ENCODE data around the gene ESAM.
"Not testable (repeated sequence)": the region's sequence is repeated elsewhere in the genome, so short reads cannot be mapped to it uniquely, and the experiment has no call there.

The ESAM gene

GRCh38 chr11:124776865-124777645, 15.0 kb upstream of the ESAM start:
- DNase-seq (ENCODE audit: low read depth, low spot score), result no peak

DNA sequence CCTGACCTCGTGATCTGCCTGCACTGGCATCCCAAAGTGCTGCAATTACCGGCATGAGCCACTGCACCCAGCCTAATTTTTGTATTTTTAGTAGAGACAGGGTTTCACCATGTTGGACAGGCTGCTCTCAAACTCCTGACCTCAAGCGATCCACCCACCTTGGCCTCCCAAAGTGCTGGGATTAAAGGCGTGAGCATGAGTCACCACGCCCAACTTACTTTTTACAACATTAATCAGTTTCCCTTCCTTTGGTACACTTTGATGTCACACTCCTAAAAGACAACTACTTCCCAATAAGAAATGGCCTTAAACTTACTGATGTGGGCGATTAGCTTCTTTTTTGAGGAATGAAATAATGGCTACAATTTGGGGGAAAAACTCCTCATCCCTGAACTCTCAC, 8.9 kb upstream of the ESAM start:
- not testable (repeated sequence) for DNase-seq (ENCODE audit: low read depth, low spot score)

GRCh38 chr11:124769806-124770774, 8.0 kb upstream of the ESAM start:
- no peak for DNase-seq (ENCODE audit: low read depth, low spot score)

- DNase-seq (ENCODE audit: low read depth, low spot score), result no peak
Observed at GRCh38 chr11:124768914-124769313, 6.8 kb upstream of the ESAM start.

DNA sequence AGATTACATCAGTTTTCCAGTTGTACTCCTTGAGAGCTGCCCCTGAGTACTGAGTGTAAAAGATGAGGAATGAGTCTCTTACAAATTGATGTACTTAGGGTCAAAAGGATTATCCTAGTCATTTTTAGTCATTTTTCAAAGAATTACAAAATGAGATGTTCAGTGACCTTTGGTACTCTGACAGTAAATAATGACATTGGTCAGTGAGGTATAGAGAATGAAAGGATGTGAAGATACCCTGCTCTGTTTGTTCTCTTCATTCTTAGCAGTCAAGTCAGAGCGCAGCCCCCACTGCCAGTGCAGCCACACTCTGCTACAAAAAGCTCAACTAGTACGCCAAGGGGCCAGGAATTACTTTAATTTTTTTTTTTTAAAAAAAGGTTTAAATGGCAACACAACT, 4.1 kb upstream of the ESAM start:
- DNase-seq (ENCODE audit: low read depth, low spot score), result no peak

GRCh38 chr11:124763156-124763947, 1.3 kb upstream of the ESAM start:
- peak; percentile 71 for DNase-seq (ENCODE audit: low read depth, low spot score)

DNA sequence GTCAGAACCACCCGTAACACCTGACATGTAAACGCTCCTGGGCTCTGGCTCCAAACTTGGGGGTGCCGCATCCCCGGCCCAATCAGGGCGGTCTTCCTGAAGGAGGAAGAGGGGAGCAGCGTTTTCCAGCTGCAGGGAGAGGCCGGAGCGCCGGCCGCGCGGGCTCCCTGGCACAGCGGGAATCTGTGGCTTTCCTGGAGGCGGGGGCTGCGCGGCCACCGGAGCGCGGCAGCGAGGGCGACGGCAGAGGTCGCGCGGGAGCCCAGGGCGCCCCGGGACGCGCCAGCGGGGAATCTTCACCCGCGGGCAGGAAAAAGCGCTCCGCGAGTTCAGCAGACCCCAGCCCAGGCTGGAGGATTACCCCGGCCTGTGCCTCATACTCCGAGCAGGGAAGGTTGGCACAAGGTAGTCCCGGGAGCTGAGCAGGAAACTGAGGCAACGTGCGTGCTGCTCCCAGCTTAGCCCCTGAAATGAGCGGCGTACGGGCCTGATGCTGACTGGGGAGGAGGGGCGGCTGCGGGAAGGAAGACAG, 600 bp upstream of the ESAM start:
- DNase-seq (ENCODE audit: low read depth, low spot score), result no peak

DNA sequence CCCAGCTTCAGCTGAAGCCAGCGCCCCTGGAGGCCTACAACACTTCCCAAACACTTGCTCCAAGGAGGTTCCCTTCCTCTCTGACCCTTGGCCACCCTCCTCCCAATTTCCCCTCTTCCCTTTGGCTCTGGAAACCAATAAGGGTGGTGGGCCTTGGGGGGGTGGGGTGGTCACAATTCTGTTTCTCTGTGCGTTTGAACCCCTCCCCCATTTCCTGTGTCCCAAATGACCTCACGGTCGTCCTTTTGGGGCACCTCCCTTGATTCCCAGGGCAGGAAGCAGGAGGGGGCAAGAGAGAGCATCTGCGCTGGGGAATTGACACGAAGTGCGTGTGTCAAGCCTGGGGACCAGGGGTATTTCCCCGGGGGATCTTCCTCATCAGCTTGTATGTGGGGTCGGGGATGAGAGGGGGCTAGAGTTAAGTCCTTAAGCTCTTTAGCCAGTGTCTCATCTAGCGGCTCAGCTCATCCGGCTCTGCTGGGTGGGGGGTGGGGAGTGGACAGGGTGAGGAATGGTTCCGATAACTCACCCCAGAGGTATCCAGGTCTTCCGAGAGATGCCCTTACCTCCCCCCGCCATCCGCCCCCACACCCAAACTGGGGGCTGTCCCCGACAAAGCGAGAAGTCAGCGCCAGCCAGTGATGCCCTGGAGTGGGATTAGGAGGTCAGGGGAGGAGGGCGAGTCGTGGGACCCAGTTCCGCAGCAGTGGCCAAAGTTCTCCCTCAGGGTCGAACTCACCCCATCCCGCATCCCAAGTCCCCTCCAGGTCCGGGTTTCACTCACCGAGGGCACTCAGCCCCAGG, 587 bp downstream of the ESAM start:
- no peak for DNase-seq (ENCODE audit: low read depth, low spot score)

DNA sequence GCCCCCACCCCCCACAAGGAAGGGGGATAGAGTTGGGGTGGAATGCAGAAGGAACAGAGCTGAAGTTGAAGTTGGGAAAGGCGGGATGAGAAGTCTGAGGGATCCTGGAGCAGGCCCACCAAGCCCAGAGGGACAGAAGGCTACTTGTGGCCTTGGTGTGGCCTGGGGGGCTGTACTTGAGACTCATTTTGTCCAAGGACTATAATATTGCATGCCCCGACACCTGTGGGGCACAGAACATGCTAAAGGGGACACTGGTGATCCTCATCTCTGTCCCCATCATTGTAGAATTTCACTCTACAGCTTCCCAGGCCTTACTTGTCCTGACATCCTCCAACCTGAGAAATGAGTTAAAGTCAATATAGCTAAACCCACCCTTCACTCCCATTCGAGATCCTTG, 1.3 kb downstream of the ESAM start:
- no peak for DNase-seq (ENCODE audit: low read depth, low spot score)

DNA sequence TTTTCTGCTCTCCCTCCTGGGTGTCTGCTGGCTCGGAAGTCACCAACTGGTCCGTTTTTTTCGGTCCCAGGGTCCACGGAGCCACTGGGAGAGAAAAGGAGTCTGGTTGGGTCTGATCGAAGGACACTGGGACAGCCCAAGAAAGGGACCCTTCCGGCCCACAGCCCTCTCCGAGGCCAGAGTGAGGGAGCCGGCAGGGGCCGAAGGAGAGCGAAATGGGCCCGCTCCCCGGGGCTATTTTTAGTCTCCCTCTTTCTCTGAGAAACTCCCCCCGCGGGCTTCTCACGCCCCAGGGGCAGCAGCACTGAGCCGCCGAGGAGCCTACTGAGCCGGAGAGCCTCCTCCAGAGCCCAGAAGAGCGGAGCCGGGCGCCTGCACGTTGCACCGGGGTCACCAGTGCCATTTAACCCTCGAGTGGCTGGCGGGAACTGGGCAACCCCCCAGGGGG, 1.9 kb downstream of the ESAM start:
- DNase-seq (ENCODE audit: low read depth, low spot score), result no peak

DNA sequence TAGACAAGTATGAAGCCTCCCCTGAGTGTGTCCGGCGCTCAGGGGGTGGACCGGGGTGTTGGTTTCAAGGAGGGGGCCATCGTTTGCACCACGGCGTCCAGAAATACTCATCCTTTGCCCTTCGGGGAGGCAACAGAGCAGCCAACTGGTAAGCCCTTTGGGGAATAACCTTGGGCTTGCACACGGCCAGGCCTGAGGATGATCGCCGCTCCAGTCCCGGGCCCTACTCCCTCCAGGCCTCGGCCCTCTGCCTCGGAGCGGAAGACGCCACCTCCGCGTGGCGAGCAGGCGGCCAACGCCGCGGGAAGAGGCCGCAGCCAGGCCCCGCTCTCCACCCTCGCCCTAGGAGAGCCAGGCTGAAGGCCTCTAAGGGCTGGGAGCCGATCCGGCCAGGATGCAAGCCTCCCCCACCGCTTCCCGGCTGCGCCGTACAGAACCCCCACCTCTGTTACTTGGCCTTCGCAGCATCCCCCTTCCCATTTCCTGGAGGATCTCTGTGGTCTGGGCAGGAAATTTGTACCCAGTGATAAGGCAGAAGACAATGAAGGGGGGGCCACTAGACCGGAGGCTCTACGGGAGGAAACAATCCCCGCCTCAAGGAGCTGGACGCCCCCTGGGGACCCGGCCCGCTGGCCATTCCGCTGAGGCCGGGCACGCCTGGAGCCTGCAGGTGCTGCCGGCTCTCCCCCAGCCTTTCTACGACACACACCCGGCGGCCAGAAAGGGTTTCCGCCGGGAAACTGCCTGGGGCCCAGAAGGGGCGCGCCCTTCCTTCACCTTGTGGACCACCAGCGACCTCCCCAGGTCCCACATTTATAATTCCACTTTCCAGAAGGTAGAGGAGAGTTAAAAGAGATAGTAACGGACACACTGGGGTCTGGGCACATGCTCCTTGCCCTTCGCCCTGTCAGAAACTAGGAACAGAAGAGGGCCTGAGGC, 2.6 kb downstream of the ESAM start:
- DNase-seq (ENCODE audit: low read depth, low spot score), result no peak

DNA sequence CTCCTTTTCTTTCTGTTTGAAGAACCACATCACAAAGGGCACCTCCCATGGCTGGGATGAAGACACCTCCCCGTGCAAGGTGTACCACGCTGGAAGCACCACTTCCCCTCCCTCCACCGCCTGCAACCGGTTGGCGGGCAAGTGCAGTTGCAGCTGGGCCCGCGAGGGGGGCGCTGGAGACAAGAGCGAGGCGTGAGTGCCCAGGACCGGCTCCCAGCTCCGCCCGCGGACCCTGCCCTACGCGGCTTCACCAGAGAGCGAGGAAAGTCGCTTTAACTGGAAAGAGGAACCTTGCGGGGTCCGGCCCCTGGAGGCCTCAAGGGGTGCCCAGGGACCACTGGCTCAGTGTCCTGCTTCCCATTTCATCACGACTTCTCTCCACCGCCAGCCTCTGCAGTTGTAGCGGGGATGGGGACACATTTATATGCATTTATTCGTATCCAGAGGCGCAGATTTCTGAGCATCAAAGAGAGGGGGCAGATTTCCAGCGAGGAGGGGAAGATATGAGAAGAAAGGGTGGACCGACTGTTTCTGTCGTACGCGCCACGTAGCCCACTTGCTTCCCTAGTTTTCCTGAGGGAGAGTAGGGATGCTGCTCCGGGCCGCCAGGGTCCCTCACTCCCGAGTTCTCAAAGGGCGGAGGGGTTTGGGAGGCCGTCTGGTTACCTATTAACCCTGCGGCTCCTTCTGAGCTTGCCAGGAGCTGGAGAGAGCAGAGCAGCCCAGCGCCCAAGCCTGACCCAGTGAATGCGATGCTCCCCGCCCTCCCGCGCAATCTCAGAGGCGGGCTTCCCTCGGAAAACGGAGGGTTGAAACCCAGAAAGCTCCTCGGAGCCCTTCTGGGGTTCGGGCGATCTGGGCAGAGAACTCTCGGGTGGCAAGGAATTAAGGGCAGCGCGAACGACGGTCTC, 3.5 kb downstream of the ESAM start:
- DNase-seq (ENCODE audit: low read depth, low spot score), result no peak

- no peak for DNase-seq (ENCODE audit: low read depth, low spot score)
Observed at GRCh38 chr11:124757320-124757719, 4.8 kb downstream of the ESAM start.

GRCh38 chr11:124756753-124757227, 5.3 kb downstream of the ESAM start:
- DNase-seq (ENCODE audit: low read depth, low spot score), result no peak

DNA sequence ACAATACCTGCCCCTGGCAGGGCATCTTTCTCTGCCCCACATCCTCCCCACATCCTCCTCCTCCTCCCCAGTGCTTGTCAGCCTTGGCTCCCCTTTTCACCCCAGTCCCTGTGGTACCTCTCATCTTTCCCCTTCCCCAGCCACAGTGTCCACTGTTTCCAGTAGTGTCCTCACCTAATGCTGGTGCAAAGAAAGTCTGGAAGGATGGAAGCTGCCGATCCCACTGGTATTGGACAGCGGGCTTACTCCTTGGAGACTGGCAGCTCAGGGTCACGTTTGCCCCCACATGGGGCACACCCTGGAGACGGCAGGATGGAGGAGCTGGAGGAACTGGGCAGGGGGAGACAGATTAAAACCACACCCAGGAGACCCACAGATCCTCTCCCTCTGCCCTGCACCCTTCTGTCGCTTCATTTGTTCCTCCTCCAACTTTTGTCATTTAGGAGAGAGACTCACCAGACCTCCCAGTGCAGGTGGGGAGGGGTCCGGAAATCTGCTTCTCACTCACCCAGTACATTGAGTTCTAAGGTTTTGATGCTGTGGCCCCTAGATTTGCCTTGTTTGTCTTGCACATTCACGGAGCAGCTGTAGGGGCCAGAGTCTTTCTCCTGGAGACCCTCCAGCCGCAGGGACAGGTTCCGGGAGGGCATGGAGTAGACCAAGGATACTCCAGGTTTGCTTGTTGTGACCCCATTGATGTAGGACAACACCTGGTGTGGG, 5.9 kb downstream of the ESAM start:
- DNase-seq (ENCODE audit: low read depth, low spot score), result no peak

- DNase-seq (ENCODE audit: low read depth, low spot score), result no peak
Observed at GRCh38 chr11:124754710-124755109, 7.4 kb downstream of the ESAM start.

GRCh38 chr11:124754309-124754708, 7.8 kb downstream of the ESAM start:
- no peak for DNase-seq (ENCODE audit: low read depth, low spot score)

DNA sequence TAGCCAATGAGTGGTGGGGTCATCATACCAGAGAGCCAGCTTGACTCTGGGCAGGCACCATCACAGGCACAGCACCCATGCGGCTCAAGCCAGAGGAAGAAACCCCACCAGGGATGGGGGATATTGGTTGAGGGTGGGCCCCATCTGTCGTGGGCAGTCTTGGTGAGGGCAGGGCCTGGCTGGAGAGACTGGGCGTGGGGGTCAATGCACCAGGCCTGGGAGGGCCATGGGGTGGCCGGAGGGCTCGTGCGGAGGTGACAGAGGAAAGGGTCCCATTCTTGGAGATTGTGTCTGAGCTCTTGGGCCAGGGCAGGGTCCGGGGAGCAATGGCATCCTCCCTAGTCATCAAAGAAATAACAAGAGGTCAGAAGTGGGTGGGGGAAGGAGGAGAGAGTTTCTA, 8.5 kb downstream of the ESAM start:
- no peak for DNase-seq (ENCODE audit: low read depth, low spot score)
